ENCODE data around the gene LRP2.

DNA sequence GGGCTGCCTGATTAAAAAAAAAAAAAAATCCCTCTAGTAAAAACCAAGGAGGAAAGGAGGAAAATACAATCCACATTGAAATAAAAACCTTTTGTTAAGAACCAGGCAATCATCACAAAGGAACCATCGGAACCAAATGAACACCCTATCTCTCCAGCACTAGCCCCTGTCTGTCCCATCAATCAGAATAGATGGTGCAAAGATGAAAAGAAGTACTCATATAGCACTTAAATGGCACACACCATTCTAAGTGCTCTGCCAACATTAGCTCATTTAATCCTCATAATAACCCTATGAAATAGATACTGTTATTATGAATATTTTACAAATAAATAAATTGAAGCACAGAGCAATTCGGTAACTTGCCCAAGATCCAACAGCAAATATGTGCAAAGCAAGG lies 38.5 kb downstream of the LRP2 start:
- TF ChIP-seq EZH2phosphoT487 (IDR thresholded peaks at IDR 0.05; ENCODE audit: unreplicated experiment) (no peak), POLR2AphosphoS5 (IDR thresholded peaks at IDR 0.05; ENCODE audit: low read depth) (no peak), STAT1 (IDR thresholded peaks at IDR 0.05; ENCODE audit: unreplicated experiment) (no peak), CREB1 (CRISPR knock-in tag; IDR thresholded peaks at IDR 0.05; ENCODE audit: low read depth) (no peak), EZH2 (IDR thresholded peaks at IDR 0.05; ENCODE audit: low read depth, unreplicated experiment) (no peak), ZNF331 (CRISPR knock-in tag; IDR thresholded peaks at IDR 0.05; ENCODE audit: low read depth) (no peak), NANOG (IDR thresholded peaks at IDR 0.05; ENCODE audit: borderline replicate concordance) (no peak), JUNB (IDR thresholded peaks at IDR 0.05; ENCODE audit: unreplicated experiment) (no peak)
- TF ChIP-seq, protein P1, sequence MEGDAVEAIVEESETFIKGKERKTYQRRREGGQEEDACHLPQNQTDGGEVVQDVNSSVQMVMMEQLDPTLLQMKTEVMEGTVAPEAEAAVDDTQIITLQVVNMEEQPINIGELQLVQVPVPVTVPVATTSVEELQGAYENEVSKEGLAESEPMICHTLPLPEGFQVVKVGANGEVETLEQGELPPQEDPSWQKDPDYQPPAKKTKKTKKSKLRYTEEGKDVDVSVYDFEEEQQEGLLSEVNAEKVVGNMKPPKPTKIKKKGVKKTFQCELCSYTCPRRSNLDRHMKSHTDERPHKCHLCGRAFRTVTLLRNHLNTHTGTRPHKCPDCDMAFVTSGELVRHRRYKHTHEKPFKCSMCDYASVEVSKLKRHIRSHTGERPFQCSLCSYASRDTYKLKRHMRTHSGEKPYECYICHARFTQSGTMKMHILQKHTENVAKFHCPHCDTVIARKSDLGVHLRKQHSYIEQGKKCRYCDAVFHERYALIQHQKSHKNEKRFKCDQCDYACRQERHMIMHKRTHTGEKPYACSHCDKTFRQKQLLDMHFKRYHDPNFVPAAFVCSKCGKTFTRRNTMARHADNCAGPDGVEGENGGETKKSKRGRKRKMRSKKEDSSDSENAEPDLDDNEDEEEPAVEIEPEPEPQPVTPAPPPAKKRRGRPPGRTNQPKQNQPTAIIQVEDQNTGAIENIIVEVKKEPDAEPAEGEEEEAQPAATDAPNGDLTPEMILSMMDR (conservative IDR thresholded peaks at IDR 0.05; ENCODE audit: low read depth in 2 of 2) = no peak
- TF ChIP-seq, protein P2, sequence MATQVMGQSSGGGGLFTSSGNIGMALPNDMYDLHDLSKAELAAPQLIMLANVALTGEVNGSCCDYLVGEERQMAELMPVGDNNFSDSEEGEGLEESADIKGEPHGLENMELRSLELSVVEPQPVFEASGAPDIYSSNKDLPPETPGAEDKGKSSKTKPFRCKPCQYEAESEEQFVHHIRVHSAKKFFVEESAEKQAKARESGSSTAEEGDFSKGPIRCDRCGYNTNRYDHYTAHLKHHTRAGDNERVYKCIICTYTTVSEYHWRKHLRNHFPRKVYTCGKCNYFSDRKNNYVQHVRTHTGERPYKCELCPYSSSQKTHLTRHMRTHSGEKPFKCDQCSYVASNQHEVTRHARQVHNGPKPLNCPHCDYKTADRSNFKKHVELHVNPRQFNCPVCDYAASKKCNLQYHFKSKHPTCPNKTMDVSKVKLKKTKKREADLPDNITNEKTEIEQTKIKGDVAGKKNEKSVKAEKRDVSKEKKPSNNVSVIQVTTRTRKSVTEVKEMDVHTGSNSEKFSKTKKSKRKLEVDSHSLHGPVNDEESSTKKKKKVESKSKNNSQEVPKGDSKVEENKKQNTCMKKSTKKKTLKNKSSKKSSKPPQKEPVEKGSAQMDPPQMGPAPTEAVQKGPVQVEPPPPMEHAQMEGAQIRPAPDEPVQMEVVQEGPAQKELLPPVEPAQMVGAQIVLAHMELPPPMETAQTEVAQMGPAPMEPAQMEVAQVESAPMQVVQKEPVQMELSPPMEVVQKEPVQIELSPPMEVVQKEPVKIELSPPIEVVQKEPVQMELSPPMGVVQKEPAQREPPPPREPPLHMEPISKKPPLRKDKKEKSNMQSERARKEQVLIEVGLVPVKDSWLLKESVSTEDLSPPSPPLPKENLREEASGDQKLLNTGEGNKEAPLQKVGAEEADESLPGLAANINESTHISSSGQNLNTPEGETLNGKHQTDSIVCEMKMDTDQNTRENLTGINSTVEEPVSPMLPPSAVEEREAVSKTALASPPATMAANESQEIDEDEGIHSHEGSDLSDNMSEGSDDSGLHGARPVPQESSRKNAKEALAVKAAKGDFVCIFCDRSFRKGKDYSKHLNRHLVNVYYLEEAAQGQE (IDR thresholded peaks at IDR 0.05; ENCODE audit: unreplicated experiment) = no peak

Data from GM23338 (cell line).